IMR-90 (cell line): Measurements from ENCODE around the gene SOCS6. TPM values are rescaled to one million over a fixed set of nuclear protein-coding genes. Genes with fewer than 3 reads are reported as not detected.

ENCODE experiments used
- ATAC-seq: fragments of 200-7000 bp; cut with Tn5 transposase; 2 replicates; pipeline ENCODE4 v1.9.1; 2020; ENCODE audit warnings: low read depth, mild to moderate bottlenecking, moderate library complexity
- BruUV-seq: library from RNA; stranded (reverse); fragments of 400-500 nt; replicated peaks from 2 replicates; lab custom pipeline; 2021; lab: Mats Ljungman, UMichigan
- CTCF ChIA-PET: fragments of 300-600 bp; formaldehyde crosslinking; extraction: SDS; loops from one replicate; lab custom pipeline; 2021; ENCODE audit warnings: antibody characterized with exemption; lab: Yijun Ruan, JAX
- POLR2A ChIA-PET: fragments of 300-600 bp; sonication (Branson Sonifier 250); formaldehyde crosslinking; loops from one replicate; lab custom pipeline; 2022; ENCODE audit warnings: antibody characterized with exemption; ENCODE audit not compliant: unreplicated experiment; lab: Charles Lee
- DNase-seq: peaks from one replicate; pipeline ENCODE4 v3.0.0; 2013
- H2AFZ ChIP-seq: replicated peaks from 2 replicates; pipeline ENCODE3; 2013; ENCODE audit warnings: low read length, mild to moderate bottlenecking; ENCODE audit not compliant: poor library complexity
- H2AK5ac ChIP-seq: 2 replicates; pipeline ENCODE4 v1.6.1; 2013; ENCODE audit warnings: low read depth, low read length, inconsistent platforms
- H2AK9ac ChIP-seq: replicated peaks from 2 replicates; pipeline ENCODE3; 2013; ENCODE audit warnings: mild to moderate bottlenecking, low read depth, low read length, moderate library complexity; ENCODE audit not compliant: poor library complexity
- H2BK120ac ChIP-seq: 2 replicates; pipeline ENCODE4 v1.6.1; 2013; ENCODE audit warnings: low read depth, low read length, inconsistent platforms
- H2BK15ac ChIP-seq: 3 replicates; pipeline ENCODE4 v1.6.1; 2013; ENCODE audit warnings: low read depth, low read length, inconsistent platforms
- H2BK20ac ChIP-seq: 2 replicates; pipeline ENCODE4 v1.6.1; 2013; ENCODE audit warnings: low read depth, mild to moderate bottlenecking, inconsistent platforms, low read length, moderate library complexity
- H2BK5ac ChIP-seq: 2 replicates; pipeline ENCODE4 v1.6.1; 2013; ENCODE audit warnings: mild to moderate bottlenecking, low read depth, low read length, inconsistent platforms; ENCODE audit not compliant: poor library complexity, severe bottlenecking
- H3K14ac ChIP-seq: replicated peaks from 2 replicates; pipeline ENCODE4 v1.6.1; 2013; ENCODE audit warnings: low read depth, low read length, inconsistent platforms
- H3K18ac ChIP-seq: 2 replicates; pipeline ENCODE4 v1.6.1; 2013; ENCODE audit warnings: low read depth, low read length, control low read depth
- H3K23ac ChIP-seq: 2 replicates; pipeline ENCODE4 v1.6.1; 2013; ENCODE audit warnings: low read depth, low read length, inconsistent platforms
- H3K27ac ChIP-seq: 2 replicates; pipeline ENCODE4 v1.5.1; 2013; ENCODE audit warnings: mild to moderate bottlenecking, control low read depth, low read length; ENCODE audit not compliant: insufficient read depth
- H3K27me3 ChIP-seq: 2 replicates; pipeline ENCODE4 v1.6.1; 2013; ENCODE audit warnings: low read length; ENCODE audit not compliant: control insufficient read depth, insufficient read depth
- H3K36me3 ChIP-seq: 2 replicates; pipeline ENCODE4 v1.6.1; 2013; ENCODE audit warnings: low read length, mixed read lengths; ENCODE audit not compliant: control insufficient read depth, insufficient read depth
- H3K4ac ChIP-seq: 2 replicates; pipeline ENCODE4 v1.6.1; 2013; ENCODE audit warnings: low read depth, low read length, inconsistent platforms
- H3K4me1 ChIP-seq: 2 replicates; pipeline ENCODE4 v1.6.1; 2013; ENCODE audit warnings: low read length, mixed read lengths; ENCODE audit not compliant: control insufficient read depth, insufficient read depth
- H3K4me2 ChIP-seq: 2 replicates; pipeline ENCODE4 v1.6.1; 2013; ENCODE audit warnings: low read depth, mild to moderate bottlenecking, control low read depth, low read length, moderate library complexity
- H3K4me3 ChIP-seq: 2 replicates; pipeline ENCODE4 v1.5.1; 2013; ENCODE audit warnings: low read depth, mild to moderate bottlenecking, control low read depth, low read length, moderate library complexity; ENCODE audit not compliant: insufficient read depth
- H3K56ac ChIP-seq: 2 replicates; pipeline ENCODE4 v1.6.1; 2013; ENCODE audit warnings: low read length, inconsistent platforms; ENCODE audit not compliant: insufficient read depth; ENCODE audit errors: extremely low read depth
- H3K79me1 ChIP-seq, 2 experiments: 2 replicates each; pipeline ENCODE4 v1.6.1; 2013; ENCODE audit warnings: low read length in 2 of 2, inconsistent platforms in 1 of 2, low read depth in 1 of 2
- H3K9ac ChIP-seq: 2 replicates; pipeline ENCODE4 v1.6.1; 2013; ENCODE audit warnings: low read depth, low read length, control low read depth
- H3K9me1 ChIP-seq: 2 replicates; pipeline ENCODE4 v1.6.1; 2013; ENCODE audit warnings: low read length, inconsistent platforms; ENCODE audit not compliant: insufficient read depth
- H3K9me3 ChIP-seq: 2 replicates; pipeline ENCODE4 v1.6.1; 2013; ENCODE audit warnings: low read length; ENCODE audit not compliant: control insufficient read depth, insufficient read depth
- H4K20me1 ChIP-seq: 2 replicates; pipeline ENCODE4 v1.6.1; 2013; ENCODE audit warnings: low read length, inconsistent platforms; ENCODE audit not compliant: insufficient read depth
- H4K5ac ChIP-seq: 2 replicates; pipeline ENCODE4 v1.6.1; 2013; ENCODE audit warnings: mild to moderate bottlenecking, low read depth, low read length, control low read depth
- H4K8ac ChIP-seq, 2 experiments: 2 replicates each; pipeline ENCODE4 v1.6.1; 2013; ENCODE audit warnings: low read depth in 2 of 2, low read length in 2 of 2, control low read depth in 1 of 2, inconsistent platforms in 1 of 2
- H4K91ac ChIP-seq: 2 replicates; pipeline ENCODE4 v1.6.1; 2013; ENCODE audit warnings: low read depth, low read length, inconsistent platforms; ENCODE audit not compliant: insufficient read depth
- CEBPB ChIP-seq: IDR thresholded peaks from 2 replicates; pipeline ENCODE4 v1.6.1; 2012; ENCODE audit warnings: low read depth, low read length, improper control_type of control experiment
- CHD1 ChIP-seq: IDR thresholded peaks from 2 replicates; pipeline ENCODE4 v1.6.1; 2012; ENCODE audit warnings: low read depth, low read length, improper control_type of control experiment
- RAD21 ChIP-seq: IDR thresholded peaks from 2 replicates; pipeline ENCODE4 v1.6.1; 2012; ENCODE audit warnings: low read length, improper control_type of control experiment
- SMC3 ChIP-seq: fragments of 150-350 bp; IDR thresholded peaks from 2 replicates; pipeline ENCODE4 v1.6.1; 2016; ENCODE audit warnings: low read depth, mild to moderate bottlenecking, antibody characterized with exemption, low read length, moderate library complexity
- WGBS, 2 experiments: methylation state at CpG; one replicate each; pipeline versions ENCODE4 v1.1.5 to v1.1.7; 2013; ENCODE audit warnings: missing lambda C conversion rate in 2 of 2; ENCODE audit not compliant: insufficient read length in 1 of 2; ENCODE audit errors: extremely low coverage in 2 of 2; 5-methylcytosine and 5-hydroxymethylcytosine counted together
- dilution Hi-C: fragments of 300-500 bp; cut with HindIII; formaldehyde crosslinking; loops from one replicate; pipeline ENCODE4 v1.14.3; 2018; ENCODE audit warnings: low sequenced_read_pairs; ENCODE audit not compliant: unreplicated experiment
- in situ Hi-C: fragments of 300-500 bp; cut with MboI; formaldehyde crosslinking; loops from 3 replicates; pipeline ENCODE4 v1.14.3; 2019; ENCODE audit warnings: low sequenced_read_pairs, inconsistent platforms, mixed read lengths
- intact Hi-C: fragments of 100-400 bp; cut with micrococcal nuclease; formaldehyde crosslinking; loops from 2 replicates; pipeline ENCODE4 v1.10.0; 2022
- polyA plus RNA-seq, 3 experiments: library from polyadenylated mRNA; depleted of rRNA; stranded (reverse); fragments of >200 nt; gene quantifications; 2 replicates each; pipeline ENCODE4 v1.2.3, GENCODE V29; 2012; ENCODE audit warnings: low replicate concordance in 1 of 3
- total RNA-seq: library from RNA; depleted of rRNA; stranded (reverse); fragments of >200 nt; gene quantifications from 2 replicates; pipeline ENCODE4 v1.2.3, GENCODE V29; 2012
- TF ChIP-seq, protein P1 (sequence below): fragments of 150-350 bp; IDR thresholded peaks from 2 replicates; pipeline ENCODE4 v1.6.1; 2017; ENCODE audit warnings: mild to moderate bottlenecking, antibody characterized with exemption, low read length, low read depth

Gene SOCS6
- total and polyA plus RNA-seq, 2 of the 4 experiments (the other 2 are of a cell fraction), result 21.3 to 57.4 TPM

DNA sequence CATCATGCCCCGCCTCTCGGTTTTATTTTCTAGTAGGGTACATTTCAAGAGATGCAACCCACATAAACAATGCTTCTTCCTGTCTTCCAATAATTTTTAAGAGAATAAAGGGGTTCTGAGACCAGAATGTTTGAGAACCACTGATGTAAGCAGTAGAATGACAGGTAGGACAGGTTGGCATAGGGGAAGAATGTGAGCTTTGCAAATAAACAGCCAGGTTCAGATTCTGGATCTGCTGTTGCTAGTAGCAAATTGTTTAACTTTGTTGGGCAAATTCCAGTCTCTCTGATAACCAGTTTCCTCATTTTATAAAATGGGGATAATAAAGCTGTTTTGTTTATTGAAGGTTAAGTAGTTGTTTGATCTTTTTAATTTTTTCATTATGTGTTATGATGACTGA, 32.8 kb downstream of the SOCS6 start:
- Histone ChIP-seq H3K9ac (no peak overlapping the region), H2BK20ac (no peak overlapping the region), H2BK15ac (no peak overlapping the region), H4K20me1 (peaks cover 49% of the 10 kb centered on the region), H2AFZ (no peak overlapping the region), H3K9me1 (peaks cover 19% of the 10 kb centered on the region), H3K4me2 (no peak overlapping the region), H3K14ac (no peak overlapping the region), H3K27ac (no peak overlapping the region), H4K91ac (no peak overlapping the region), H3K4ac (no peak overlapping the region), H2BK5ac (no peak overlapping the region), H2BK120ac (no peak overlapping the region), H3K56ac (no peak overlapping the region), H3K9me3 (no peaks in the 10 kb centered on the region), H3K27me3 (no peaks in the 10 kb centered on the region), H3K79me1 (peaks cover 23 to 67% of the 10 kb centered on the region in 2 experiments), H2AK5ac (no peak overlapping the region), H4K8ac (no peak overlapping the region), H3K18ac (no peak overlapping the region), H3K4me3 (no peak overlapping the region), H3K4me1 (peaks cover 5% of the 10 kb centered on the region), H2AK9ac (no peak overlapping the region), H3K23ac (no peak overlapping the region), H3K36me3 (peaks cover 14% of the 10 kb centered on the region), H4K5ac (no peak overlapping the region)
- dilution Hi-C loops, result no loop called here
- TF ChIP-seq, protein P1, sequence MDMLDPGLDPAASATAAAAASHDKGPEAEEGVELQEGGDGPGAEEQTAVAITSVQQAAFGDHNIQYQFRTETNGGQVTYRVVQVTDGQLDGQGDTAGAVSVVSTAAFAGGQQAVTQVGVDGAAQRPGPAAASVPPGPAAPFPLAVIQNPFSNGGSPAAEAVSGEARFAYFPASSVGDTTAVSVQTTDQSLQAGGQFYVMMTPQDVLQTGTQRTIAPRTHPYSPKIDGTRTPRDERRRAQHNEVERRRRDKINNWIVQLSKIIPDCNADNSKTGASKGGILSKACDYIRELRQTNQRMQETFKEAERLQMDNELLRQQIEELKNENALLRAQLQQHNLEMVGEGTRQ, result no peak
- no peak for TF ChIP-seq RAD21
- no peak for TF ChIP-seq CHD1
- no peak for TF ChIP-seq SMC3
- no peak for TF ChIP-seq CEBPB
- POLR2A ChIA-PET, result no interaction called here
- CTCF ChIA-PET, result no interaction called here
- intact Hi-C loops, result no loop called here
- no peak for DNase-seq
- WGBS, 2 experiments, result no CpG with 5 or more reads among the region's 2 CpGs
- ATAC-seq, result no peak
- BruUV-seq, result no TSS peak
- in situ Hi-C loops, result no loop called here
